SK-N-SH treated with all-trans-retinoic acid at 6 μM for 48 hours (cell line): Measurements from ENCODE around the gene EP400.

ENCODE experiments used
- ATAC-seq: fragments of 200-7000 bp; cut with Tn5 transposase; 3 replicates; pipeline ENCODE4 v1.9.1; 2020; ENCODE audit warnings: mild to moderate bottlenecking, moderate library complexity
- ARNTL ChIP-seq: fragments of 450-650 bp; formaldehyde crosslinking; IDR thresholded peaks from 2 replicates; pipeline ENCODE4 v1.5.0; 2020; ENCODE audit warnings: low read depth, mild to moderate bottlenecking, moderate library complexity, borderline replicate concordance
- BACH2 ChIP-seq: fragments of 250-450 bp; sonication (Bioruptor Pico); IDR thresholded peaks from 2 replicates; pipeline ENCODE4 v1.9.0; 2021; ENCODE audit warnings: mild to moderate bottlenecking, borderline replicate concordance
- CREB5 ChIP-seq: fragments of 250-450 bp; sonication (Bioruptor Pico); IDR thresholded peaks from 2 replicates; pipeline ENCODE4 v1.5.1; 2020; ENCODE audit warnings: low read depth, mild to moderate bottlenecking, moderate library complexity
- CSDC2 ChIP-seq: fragments of 250-450 bp; sonication (Bioruptor Pico); IDR thresholded peaks from 2 replicates; pipeline ENCODE4 v1.5.0; 2020; ENCODE audit warnings: mild to moderate bottlenecking, moderate library complexity
- CSRNP3 ChIP-seq: fragments of 250-450 bp; sonication (Bioruptor Pico); IDR thresholded peaks from 2 replicates; pipeline ENCODE4 v1.5.1; 2021; ENCODE audit warnings: mild to moderate bottlenecking, moderate library complexity
- GLIS3 ChIP-seq: fragments of 250-450 bp; sonication (Bioruptor Pico); IDR thresholded peaks from 2 replicates; pipeline ENCODE4 v1.5.0; 2020; ENCODE audit warnings: mild to moderate bottlenecking, moderate library complexity
- ISL1 ChIP-seq: fragments of 250-450 bp; sonication (Bioruptor Pico); IDR thresholded peaks from 2 replicates; pipeline ENCODE4 v2.1.2; 2022; ENCODE audit warnings: mild to moderate bottlenecking, moderate library complexity
- PATZ1 ChIP-seq: fragments of 250-450 bp; sonication (Bioruptor Pico); IDR thresholded peaks from 2 replicates; pipeline ENCODE4 v1.8.0; 2020; ENCODE audit warnings: mild to moderate bottlenecking, moderate library complexity, borderline replicate concordance
- PPARA ChIP-seq: fragments of 250-450 bp; sonication (Bioruptor Pico); IDR thresholded peaks from 2 replicates; pipeline ENCODE4 v1.5.0; 2020; ENCODE audit warnings: mild to moderate bottlenecking, borderline replicate concordance
- SNAI2 ChIP-seq: fragments of 250-450 bp; sonication (Bioruptor Pico); IDR thresholded peaks from 2 replicates; pipeline ENCODE4 v1.5.0; 2020; ENCODE audit warnings: mild to moderate bottlenecking, moderate library complexity
- TCF4 ChIP-seq: fragments of 250-450 bp; sonication (Bioruptor Pico); IDR thresholded peaks from 2 replicates; pipeline ENCODE4 v1.8.0; 2021; ENCODE audit warnings: mild to moderate bottlenecking, moderate library complexity, borderline replicate concordance
- TOX ChIP-seq: fragments of 250-450 bp; sonication (Bioruptor Pico); IDR thresholded peaks from 2 replicates; pipeline ENCODE4 v1.8.0; 2021; ENCODE audit warnings: mild to moderate bottlenecking, moderate library complexity, borderline replicate concordance
- TSHZ2 ChIP-seq: fragments of 250-450 bp; sonication (Bioruptor Pico); IDR thresholded peaks from 2 replicates; pipeline ENCODE4 v1.5.0; 2020; ENCODE audit warnings: mild to moderate bottlenecking, moderate library complexity
- ZC3H10 ChIP-seq: fragments of 250-450 bp; sonication (Bioruptor Pico); IDR thresholded peaks from 2 replicates; pipeline ENCODE4 v1.5.1; 2021; ENCODE audit warnings: mild to moderate bottlenecking, moderate library complexity
- ZFP30 ChIP-seq: fragments of 450-650 bp; formaldehyde crosslinking; IDR thresholded peaks from 2 replicates; pipeline ENCODE4 v1.5.0; 2022; ENCODE audit warnings: mild to moderate bottlenecking, moderate library complexity
- ZNF565 ChIP-seq: fragments of 450-650 bp; formaldehyde crosslinking; conservative IDR thresholded peaks from 2 replicates; pipeline ENCODE4 v1.5.0; 2020; ENCODE audit warnings: low read depth, mild to moderate bottlenecking, moderate library complexity
- ZNF70 ChIP-seq: fragments of 450-650 bp; formaldehyde crosslinking; IDR thresholded peaks from 2 replicates; pipeline ENCODE4 v1.5.0; 2020; ENCODE audit warnings: mild to moderate bottlenecking, moderate library complexity

Gene EP400

GRCh38 chr12:131917711-131918306 is 31.9 kb upstream of the EP400 start (continued):
- TF ChIP-seq CSRNP3 (no peak), TOX (no peak)
- TF ChIP-seq, all 23 proteins: peak for 0

GRCh38 chr12:131918311-131919050 is 31.3 kb upstream of the EP400 start:
- TF ChIP-seq ZFP30 (CRISPR knock-in tag) (no peak), PATZ1 (CRISPR knock-in tag) (no peak)

GRCh38 chr12:131919051-131919347 is 30.7 kb upstream of the EP400 start:
- ATAC-seq = no peak
- TF ChIP-seq PATZ1 (CRISPR knock-in tag) (no peak), CREB5 (CRISPR knock-in tag) (no peak), ZNF565 (no peak), GLIS3 (CRISPR knock-in tag) (no peak), TSHZ2 (no peak), ZC3H10 (no peak), BACH2 (CRISPR knock-in tag) (no peak), PPARA (CRISPR knock-in tag) (no peak), CSDC2 (CRISPR knock-in tag) (no peak), ISL1 (CRISPR knock-in tag) (no peak), SNAI2 (CRISPR knock-in tag) (no peak)
- TF ChIP-seq, all 23 proteins: peak for 0

More at GRCh38 chr12:131918311-131919050, 31.3 kb upstream of the EP400 start:
- no peak for ATAC-seq

GRCh38 chr12:131919366-131920156 is 30.2 kb upstream of the EP400 start:
- no peak for ATAC-seq
- TF ChIP-seq TCF4 (CRISPR knock-in tag) (no peak), SNAI2 (CRISPR knock-in tag) (no peak), TOX (no peak), ZNF70 (no peak), ARNTL (CRISPR knock-in tag) (no peak)
